Measurements from ENCODE around the gene CFAP20.

DNA sequence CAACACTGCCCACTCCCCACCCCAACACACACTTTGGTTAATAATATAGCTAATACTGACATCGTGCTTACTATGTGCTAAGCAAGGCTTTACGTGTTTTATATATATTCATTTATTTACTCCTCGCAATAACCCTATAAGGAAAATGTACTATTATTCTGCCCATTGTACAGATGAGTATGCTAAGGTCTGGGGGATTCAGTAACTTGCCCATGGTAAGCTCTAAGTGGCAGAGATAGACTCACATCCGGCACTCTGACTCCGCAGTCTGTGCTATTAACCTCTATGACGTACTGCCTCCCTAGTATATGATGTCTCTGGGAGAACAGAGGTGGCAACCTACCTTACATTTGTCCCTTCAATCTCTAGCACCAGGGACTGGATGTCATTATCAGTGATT, 12.7 kb downstream of the CFAP20 start:
- TF ChIP-seq, protein P1, sequence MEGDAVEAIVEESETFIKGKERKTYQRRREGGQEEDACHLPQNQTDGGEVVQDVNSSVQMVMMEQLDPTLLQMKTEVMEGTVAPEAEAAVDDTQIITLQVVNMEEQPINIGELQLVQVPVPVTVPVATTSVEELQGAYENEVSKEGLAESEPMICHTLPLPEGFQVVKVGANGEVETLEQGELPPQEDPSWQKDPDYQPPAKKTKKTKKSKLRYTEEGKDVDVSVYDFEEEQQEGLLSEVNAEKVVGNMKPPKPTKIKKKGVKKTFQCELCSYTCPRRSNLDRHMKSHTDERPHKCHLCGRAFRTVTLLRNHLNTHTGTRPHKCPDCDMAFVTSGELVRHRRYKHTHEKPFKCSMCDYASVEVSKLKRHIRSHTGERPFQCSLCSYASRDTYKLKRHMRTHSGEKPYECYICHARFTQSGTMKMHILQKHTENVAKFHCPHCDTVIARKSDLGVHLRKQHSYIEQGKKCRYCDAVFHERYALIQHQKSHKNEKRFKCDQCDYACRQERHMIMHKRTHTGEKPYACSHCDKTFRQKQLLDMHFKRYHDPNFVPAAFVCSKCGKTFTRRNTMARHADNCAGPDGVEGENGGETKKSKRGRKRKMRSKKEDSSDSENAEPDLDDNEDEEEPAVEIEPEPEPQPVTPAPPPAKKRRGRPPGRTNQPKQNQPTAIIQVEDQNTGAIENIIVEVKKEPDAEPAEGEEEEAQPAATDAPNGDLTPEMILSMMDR (IDR thresholded peaks at IDR 0.05; ENCODE audit: low read depth, low read length, poor library complexity, severe bottlenecking), result no peak
- no peak for TF ChIP-seq EZH2phosphoT487 (IDR thresholded peaks at IDR 0.05; ENCODE audit: borderline replicate concordance, low read length)
